Esophagus (tissue), 2 donors: ENCODE measurements around the gene ACSL6. TPM values are rescaled to one million over a fixed set of nuclear protein-coding genes. Genes with fewer than 3 reads are reported as not detected.
A peak's percentile ranks its signal among the peaks of the same experiment; 100 is the strongest.

Experiments used
- H3K27ac ChIP-seq, 2 donors: one replicate each; pipeline ENCODE4 v1.5.1; 2013; ENCODE audit warnings: low read depth in 2 of 2, mild to moderate bottlenecking in 2 of 2, inconsistent platforms in 1 of 2, low read length in 1 of 2, moderate library complexity in 1 of 2
- H3K27me3 ChIP-seq, 2 donors: one replicate each; pipeline ENCODE4 v1.6.1; 2013; ENCODE audit warnings: low read length in 2 of 2, control low read depth in 1 of 2, mild to moderate bottlenecking in 1 of 2; ENCODE audit not compliant: insufficient read depth in 2 of 2, control insufficient read depth in 1 of 2
- H3K36me3 ChIP-seq, 2 donors: one replicate each; pipeline ENCODE4 v1.6.1; 2013; ENCODE audit warnings: low read length in 1 of 2; ENCODE audit not compliant: control insufficient read depth in 2 of 2, insufficient read depth in 2 of 2
- H3K4me1 ChIP-seq, 2 donors: one replicate each; pipeline ENCODE4 v1.6.1; 2013; ENCODE audit warnings: low read length in 1 of 2; ENCODE audit not compliant: control insufficient read depth in 2 of 2, insufficient read depth in 2 of 2
- H3K4me3 ChIP-seq, 2 donors: one replicate each; pipeline ENCODE4 v1.5.1; 2013; ENCODE audit warnings: low read length in 2 of 2, mild to moderate bottlenecking in 2 of 2, low read depth in 1 of 2, moderate library complexity in 1 of 2
- H3K9me3 ChIP-seq, 2 donors: one replicate each; pipeline ENCODE4 v1.6.1; 2013; ENCODE audit warnings: mild to moderate bottlenecking in 2 of 2, low read depth in 1 of 2, low read length in 1 of 2, moderate library complexity in 1 of 2; ENCODE audit not compliant: control insufficient read depth in 2 of 2, insufficient read depth in 1 of 2
- WGBS, 2 donors: extraction: QIAGEN DNeasy Blood & Tissue Kit; methylation state at CpG; one replicate each; pipeline ENCODE4 v1.1.7; 2013; 5-methylcytosine and 5-hydroxymethylcytosine counted together
- polyA plus RNA-seq, 2 donors: library from polyadenylated mRNA; stranded (reverse); fragments of 200-250 nt; gene quantifications; one replicate each; pipeline ENCODE4 v1.2.3, GENCODE V29; 2013
- donor health status: healthy with polysubstance abuse.
- donor health status: Bipolar disorder and iron deficiency.

ACSL6 gene
- under 1 TPM; 0.28 to 0.29 TPM for polyA plus RNA-seq

- Histone ChIP-seq H3K36me3 (no peaks in the 10 kb centered on the region), H3K27ac (no peak within 1 kb of the TSS), H3K27me3 (no peaks in the 10 kb centered on the region), H3K4me3 (peak within 1 kb of the TSS; percentile 54), H3K4me1 (peaks cover 0 to 3% of the 10 kb centered on the region in 2 donors), H3K9me3 (no peaks in the 10 kb centered on the region)
- WGBS, 2 donors: 3 to 5% methylated on average over 38 to 63 of the region's 63 CpGs
Observed at GRCh38 chr5:132011622-132012343, at the start of gene ACSL6. Gene ACSL6 (minus strand): TSS chr5:132011658. CDS start chr5:132011553, 105 bp downstream.

GRCh38 chr5:132060501-132061161, 49.2 kb upstream of the ACSL6 start, which contains the start of gene IL3:
Gene IL3 (plus strand): TSS chr5:132060655. CDS start chr5:132060707, 52 bp downstream.
- Histone ChIP-seq H3K27ac (no peak within 1 kb of the TSS), H3K9me3 (no peaks in the 10 kb centered on the region), H3K36me3 (no peaks in the 10 kb centered on the region), H3K4me3 (no peak within 1 kb of the TSS), H3K4me1 (peaks cover 0 to 4% of the 10 kb centered on the region in 2 donors), H3K27me3 (no peaks in the 10 kb centered on the region)
- 90 to 91% methylated on average over 16 of the region's 16 CpGs for WGBS, 2 donors

GRCh38 chr5:132059696-132060500, 48.4 kb upstream of the ACSL6 start:
- no peak overlapping the region for H3K27ac ChIP-seq
- H3K9me3 ChIP-seq: no peaks in the 10 kb centered on the region
- H3K27me3 ChIP-seq: no peaks in the 10 kb centered on the region
- H3K4me1 ChIP-seq: peaks cover 0 to under 1% of the 10 kb centered on the region in 2 donors
- WGBS, 2 donors: 90 to 95% methylated on average over 13 of the region's 13 CpGs
- no peaks in the 10 kb centered on the region for H3K36me3 ChIP-seq
- H3K4me3 ChIP-seq: no peak overlapping the region

- H3K27me3 ChIP-seq: no peaks in the 10 kb centered on the region
- no peaks in the 10 kb centered on the region for H3K9me3 ChIP-seq
- no peak overlapping the region for H3K4me3 ChIP-seq
- H3K27ac ChIP-seq: no peak overlapping the region
- no peaks in the 10 kb centered on the region for H3K4me1 ChIP-seq
- 77 to 83% methylated on average over 9 of the region's 9 CpGs for WGBS, 2 donors
- no peaks in the 10 kb centered on the region for H3K36me3 ChIP-seq
Observed at GRCh38 chr5:132059043-132059695, 47.7 kb upstream of the ACSL6 start.

GRCh38 chr5:132058646-132059042, 47.2 kb upstream of the ACSL6 start:
- 79 to 86% methylated on average over 7 of the region's 7 CpGs for WGBS, 2 donors
- Histone ChIP-seq H3K27ac (no peak overlapping the region), H3K36me3 (no peaks in the 10 kb centered on the region), H3K27me3 (no peaks in the 10 kb centered on the region), H3K4me1 (no peaks in the 10 kb centered on the region), H3K4me3 (no peak overlapping the region), H3K9me3 (no peaks in the 10 kb centered on the region)

- 86 to 90% methylated on average over 12 of the region's 12 CpGs for WGBS, 2 donors
- Histone ChIP-seq H3K27me3 (no peaks in the 10 kb centered on the region), H3K9me3 (no peaks in the 10 kb centered on the region), H3K4me3 (no peak overlapping the region), H3K4me1 (no peaks in the 10 kb centered on the region), H3K36me3 (no peaks in the 10 kb centered on the region), H3K27ac (no peak overlapping the region)
Observed at GRCh38 chr5:132057498-132058255, 46.2 kb upstream of the ACSL6 start.

- Histone ChIP-seq H3K27me3 (no peaks in the 10 kb centered on the region), H3K9me3 (no peaks in the 10 kb centered on the region), H3K4me1 (no peaks in the 10 kb centered on the region), H3K36me3 (no peaks in the 10 kb centered on the region), H3K4me3 (no peak overlapping the region), H3K27ac (no peak overlapping the region)
- 88 to 89% methylated on average over 14 of the region's 14 CpGs for whole genome bisulfite sequencing, 2 donors
Observed at GRCh38 chr5:132056610-132057497, 45.4 kb upstream of the ACSL6 start.

- Histone ChIP-seq H3K4me3 (no peak overlapping the region), H3K27ac (no peak overlapping the region), H3K27me3 (no peaks in the 10 kb centered on the region), H3K4me1 (no peaks in the 10 kb centered on the region), H3K36me3 (no peaks in the 10 kb centered on the region), H3K9me3 (no peaks in the 10 kb centered on the region)
- 74 to 76% methylated on average over 12 of the region's 12 CpGs for WGBS, 2 donors
Observed at GRCh38 chr5:132055808-132056609, 44.6 kb upstream of the ACSL6 start.
